Osteoblast (primary cell): ENCODE data around the gene RXFP4. TPM values are rescaled to one million over a fixed set of nuclear protein-coding genes. Genes with fewer than 3 reads are reported as not detected.

Source experiments
- DNase-seq: peaks from one replicate; pipeline ENCODE4 v3.0.0; 2011; ENCODE audit warnings: low spot score, mixed read lengths; ENCODE audit not compliant: insufficient read length; ENCODE audit errors: missing footprints
- H2AFZ ChIP-seq: 2 replicates; pipeline ENCODE4 v1.6.0; 2011; ENCODE audit warnings: mild to moderate bottlenecking, low read length
- H3K27ac ChIP-seq: 2 replicates; pipeline ENCODE4 v1.5.1; 2011; ENCODE audit warnings: mild to moderate bottlenecking, low read depth, low read length, moderate library complexity
- H3K27me3 ChIP-seq: 2 replicates; pipeline ENCODE4 v1.6.0; 2012; ENCODE audit warnings: mild to moderate bottlenecking, control low read depth, inconsistent platforms, low read length, moderate library complexity; ENCODE audit not compliant: insufficient read depth
- H3K36me3 ChIP-seq: 2 replicates; pipeline ENCODE4 v1.5.1; 2011; ENCODE audit warnings: mild to moderate bottlenecking, low read length, control low read depth, moderate library complexity; ENCODE audit not compliant: insufficient read depth
- H3K4me1 ChIP-seq: 2 replicates; pipeline ENCODE4 v1.5.1; 2011; ENCODE audit warnings: mild to moderate bottlenecking, low read length, control low read depth, moderate library complexity; ENCODE audit not compliant: insufficient read depth
- H3K4me2 ChIP-seq: 2 replicates; pipeline ENCODE4 v1.6.0; 2011; ENCODE audit warnings: mild to moderate bottlenecking, low read length; ENCODE audit not compliant: insufficient read depth
- H3K4me3 ChIP-seq: fragments of 200-600 bp; sonication (generic); 3 replicates; pipeline ENCODE4 v1.5.1; 2012; ENCODE audit warnings: mild to moderate bottlenecking, low read length, inconsistent platforms; ENCODE audit not compliant: insufficient read depth
- H3K79me2 ChIP-seq: 2 replicates; pipeline ENCODE4 v1.6.0; 2012; ENCODE audit warnings: mild to moderate bottlenecking, low read length, control low read depth, inconsistent platforms; ENCODE audit not compliant: insufficient read depth
- H3K9me3 ChIP-seq: 2 replicates; pipeline ENCODE4 v1.5.1; 2011; ENCODE audit warnings: low read depth, low read length, control low read depth
- H4K20me1 ChIP-seq: 2 replicates; pipeline ENCODE4 v1.6.0; 2012; ENCODE audit warnings: mild to moderate bottlenecking, low read length, control low read depth; ENCODE audit not compliant: insufficient read depth
- CTCF ChIP-seq: IDR thresholded peaks from 2 replicates; pipeline ENCODE4 v1.5.1; 2011; ENCODE audit warnings: mild to moderate bottlenecking, low read depth, low read length, moderate library complexity; ENCODE audit errors: extremely low read depth
- total RNA-seq: library from RNA; depleted of rRNA; stranded (reverse); fragments of >200 nt; gene quantifications from 2 replicates; pipeline ENCODE4 v1.2.3, GENCODE V29; 2012

The RXFP4 gene
- total RNA-seq, 1 donor, result not detected

GRCh38 chr1:155968051-155968400 is 26.6 kb downstream of the RXFP4 start:
- no peaks in the 10 kb centered on the region for H3K9me3 ChIP-seq
- H4K20me1 ChIP-seq, result peaks cover 58% of the 10 kb centered on the region
- H3K4me3 ChIP-seq, result no peak overlapping the region
- no peak for TF ChIP-seq CTCF
- H3K4me1 ChIP-seq, result peaks cover 26% of the 10 kb centered on the region
- no peak for DNase-seq
- no peak overlapping the region for H2AFZ ChIP-seq
- H3K4me2 ChIP-seq, result no peak overlapping the region
- H3K36me3 ChIP-seq, result peaks cover 62% of the 10 kb centered on the region
- peak overlapping the region; percentile 50 for H3K27ac ChIP-seq
- H3K27me3 ChIP-seq, result no peaks in the 10 kb centered on the region
- peaks cover 78% of the 10 kb centered on the region for H3K79me2 ChIP-seq

GRCh38 chr1:155968670-155969069 is 27.2 kb downstream of the RXFP4 start:
- H3K36me3 ChIP-seq, result peaks cover 61% of the 10 kb centered on the region
- peaks cover 61% of the 10 kb centered on the region for H4K20me1 ChIP-seq
- TF ChIP-seq CTCF, result no peak
- H3K4me3 ChIP-seq, result no peak overlapping the region
- peaks cover 26% of the 10 kb centered on the region for H3K4me1 ChIP-seq
- H3K9me3 ChIP-seq, result no peaks in the 10 kb centered on the region
- no peak overlapping the region for H2AFZ ChIP-seq
- H3K4me2 ChIP-seq, result no peak overlapping the region
- peaks cover 83% of the 10 kb centered on the region for H3K79me2 ChIP-seq
- no peaks in the 10 kb centered on the region for H3K27me3 ChIP-seq
- peak overlapping the region; percentile 50 for H3K27ac ChIP-seq
- no peak for DNase-seq

GRCh38 chr1:155969377-155969791 is 27.9 kb downstream of the RXFP4 start:
- H3K9me3 ChIP-seq, result no peaks in the 10 kb centered on the region
- H3K4me2 ChIP-seq, result no peak overlapping the region
- H3K79me2 ChIP-seq, result peaks cover 90% of the 10 kb centered on the region
- peak overlapping the region; percentile 82 for H3K27ac ChIP-seq
- no peak for TF ChIP-seq CTCF
- no peak overlapping the region for H3K4me3 ChIP-seq
- H3K4me1 ChIP-seq, result peaks cover 26% of the 10 kb centered on the region
- H4K20me1 ChIP-seq, result peaks cover 68% of the 10 kb centered on the region
- H3K36me3 ChIP-seq, result peaks cover 58% of the 10 kb centered on the region
- no peaks in the 10 kb centered on the region for H3K27me3 ChIP-seq
- H2AFZ ChIP-seq, result no peak overlapping the region
- DNase-seq, result no peak

- Histone ChIP-seq H3K4me3 (no peak overlapping the region), H3K4me1 (peaks cover 39% of the 10 kb centered on the region), H4K20me1 (peaks cover 80% of the 10 kb centered on the region), H3K4me2 (peak overlapping the region; percentile 61), H3K9me3 (no peaks in the 10 kb centered on the region), H3K27ac (peak overlapping the region; percentile 82), H3K79me2 (peaks cover 96% of the 10 kb centered on the region), H3K36me3 (peaks cover 45% of the 10 kb centered on the region), H3K27me3 (no peaks in the 10 kb centered on the region), H2AFZ (no peak overlapping the region)
- peak; percentile 99 for DNase-seq
- no peak for TF ChIP-seq CTCF
These were observed 29.2 kb downstream of the RXFP4 start for GRCh38 chr1:155970531-155971167.
